RWPE2 (cell line): ENCODE measurements around the gene PDLIM4.

Experiments used
- ATAC-seq: fragments of 200-7000 bp; cut with Tn5 transposase; 3 replicates; pipeline ENCODE4 v1.9.1; 2021; ENCODE audit warnings: low read depth
- DNase-seq: peaks from one replicate; pipeline ENCODE4 v3.0.0-alpha.2; 2020; ENCODE audit warnings: low spot score
- H3K27ac ChIP-seq: fragments of 450-650 bp; 2 replicates; pipeline ENCODE4 v1.5.1; 2017; ENCODE audit warnings: mild to moderate bottlenecking; ENCODE audit not compliant: poor library complexity, severe bottlenecking
- H3K27me3 ChIP-seq: fragments of 250-450 bp; sonication (Bioruptor Pico); 2 replicates; pipeline ENCODE4 v1.5.1; 2021; ENCODE audit warnings: mild to moderate bottlenecking, moderate library complexity; ENCODE audit not compliant: insufficient read depth, poor library complexity, severe bottlenecking
- H3K36me3 ChIP-seq: fragments of 250-450 bp; sonication (Bioruptor Pico); 2 replicates; pipeline ENCODE4 v1.5.1; 2020; ENCODE audit warnings: low read depth, mild to moderate bottlenecking, moderate library complexity
- H3K4me1 ChIP-seq: fragments of 250-450 bp; sonication (Bioruptor Pico); 2 replicates; pipeline ENCODE4 v1.5.1; 2021; ENCODE audit warnings: mild to moderate bottlenecking, moderate library complexity; ENCODE audit not compliant: insufficient read depth, poor library complexity, severe bottlenecking
- H3K4me3 ChIP-seq: fragments of 250-450 bp; sonication (Bioruptor Pico); 2 replicates; pipeline ENCODE4 v1.5.1; 2021; ENCODE audit warnings: mild to moderate bottlenecking, moderate library complexity; ENCODE audit not compliant: severe bottlenecking
- H3K9me3 ChIP-seq: fragments of 250-450 bp; sonication (Bioruptor Pico); 2 replicates; pipeline ENCODE4 v1.5.1; 2021; ENCODE audit warnings: mild to moderate bottlenecking, moderate library complexity; ENCODE audit not compliant: severe bottlenecking
- TF ChIP-seq, protein P1 (sequence below): fragments of 450-650 bp; IDR thresholded peaks from one replicate; pipeline ENCODE4 v1.5.1; 2017; ENCODE audit warnings: mild to moderate bottlenecking, moderate library complexity; ENCODE audit not compliant: poor library complexity, severe bottlenecking

The PDLIM4 gene

DNA sequence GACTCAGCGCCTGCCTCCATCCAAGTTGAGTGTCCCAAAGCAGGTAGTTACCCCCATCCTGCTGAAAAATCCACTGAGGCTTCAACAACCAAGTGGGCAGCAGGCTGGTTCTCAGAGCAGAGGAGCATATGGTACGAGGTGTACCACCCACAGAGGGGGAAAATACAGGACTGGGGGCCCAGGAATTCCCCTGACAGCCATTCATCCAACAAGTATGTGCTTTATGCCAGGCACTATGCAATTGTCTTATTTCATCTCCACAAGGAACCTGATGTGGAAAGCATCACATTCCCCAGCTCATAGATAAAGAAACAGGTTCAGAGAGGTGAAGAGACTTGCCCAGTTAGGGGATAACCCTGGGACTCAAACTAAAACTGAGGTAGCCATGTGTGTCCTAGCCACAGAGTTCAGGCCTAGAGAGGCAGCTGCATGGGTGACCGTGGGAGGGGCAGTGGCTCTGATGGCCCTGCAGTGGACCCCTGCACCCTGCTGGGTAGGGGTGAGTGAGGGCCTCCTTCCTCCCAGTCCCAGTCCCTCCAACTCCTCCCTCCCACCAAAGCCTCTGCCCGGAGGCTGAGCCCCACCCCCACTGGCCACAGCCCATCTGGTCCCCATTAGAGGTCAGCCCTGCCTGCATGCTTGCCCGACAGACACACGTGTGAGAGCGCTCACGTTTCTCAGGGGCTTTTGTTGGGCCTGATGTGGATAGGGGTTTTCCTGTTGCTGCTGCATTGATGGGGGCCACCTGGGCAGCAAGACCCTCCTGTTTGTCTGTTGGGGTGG lies 11.5 kb downstream of the PDLIM4 start:
- ATAC-seq, result no peak
- peaks cover 37% of the 10 kb centered on the region for H3K36me3 ChIP-seq
- DNase-seq, result no peak
- TF ChIP-seq, protein P1, sequence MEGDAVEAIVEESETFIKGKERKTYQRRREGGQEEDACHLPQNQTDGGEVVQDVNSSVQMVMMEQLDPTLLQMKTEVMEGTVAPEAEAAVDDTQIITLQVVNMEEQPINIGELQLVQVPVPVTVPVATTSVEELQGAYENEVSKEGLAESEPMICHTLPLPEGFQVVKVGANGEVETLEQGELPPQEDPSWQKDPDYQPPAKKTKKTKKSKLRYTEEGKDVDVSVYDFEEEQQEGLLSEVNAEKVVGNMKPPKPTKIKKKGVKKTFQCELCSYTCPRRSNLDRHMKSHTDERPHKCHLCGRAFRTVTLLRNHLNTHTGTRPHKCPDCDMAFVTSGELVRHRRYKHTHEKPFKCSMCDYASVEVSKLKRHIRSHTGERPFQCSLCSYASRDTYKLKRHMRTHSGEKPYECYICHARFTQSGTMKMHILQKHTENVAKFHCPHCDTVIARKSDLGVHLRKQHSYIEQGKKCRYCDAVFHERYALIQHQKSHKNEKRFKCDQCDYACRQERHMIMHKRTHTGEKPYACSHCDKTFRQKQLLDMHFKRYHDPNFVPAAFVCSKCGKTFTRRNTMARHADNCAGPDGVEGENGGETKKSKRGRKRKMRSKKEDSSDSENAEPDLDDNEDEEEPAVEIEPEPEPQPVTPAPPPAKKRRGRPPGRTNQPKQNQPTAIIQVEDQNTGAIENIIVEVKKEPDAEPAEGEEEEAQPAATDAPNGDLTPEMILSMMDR, result no peak
- H3K4me3 ChIP-seq, result no peak overlapping the region
- H3K27ac ChIP-seq, result no peak overlapping the region
- H3K4me1 ChIP-seq, result peaks cover 18% of the 10 kb centered on the region
- no peaks in the 10 kb centered on the region for H3K9me3 ChIP-seq
- H3K27me3 ChIP-seq, result no peaks in the 10 kb centered on the region

DNA sequence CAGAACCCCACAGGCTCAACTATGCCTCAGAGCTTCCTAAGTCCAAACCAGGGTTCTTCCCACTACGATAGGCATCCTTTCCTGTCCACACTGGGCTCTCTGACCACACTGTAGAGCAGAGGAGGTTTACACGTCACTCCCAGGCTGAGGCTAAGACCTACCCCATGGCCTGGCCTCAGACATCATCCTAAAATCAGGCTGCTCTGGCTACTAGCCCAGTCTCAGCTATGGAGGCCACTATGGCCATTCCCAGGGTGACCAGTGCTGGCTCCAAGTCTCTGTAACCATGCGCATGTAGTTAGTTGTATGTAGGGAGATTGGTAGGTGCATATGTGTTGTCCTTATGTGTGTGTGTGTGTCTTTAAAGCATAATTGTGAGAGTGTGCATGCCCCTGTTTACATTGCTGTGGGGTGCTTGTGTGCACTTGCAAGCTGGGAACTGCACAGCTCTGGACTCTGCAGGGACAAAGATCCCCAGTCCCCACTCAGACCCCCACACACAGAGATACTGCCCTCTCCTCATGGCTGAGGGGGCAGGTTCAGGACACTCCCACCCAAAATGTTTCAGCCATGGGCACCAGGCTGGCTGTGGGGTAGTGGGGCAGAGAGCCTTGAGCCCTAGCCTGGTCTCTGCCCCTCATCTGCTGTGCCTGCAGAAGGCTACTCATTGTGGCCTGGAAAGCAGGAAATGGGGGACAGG lies 12.3 kb downstream of the PDLIM4 start:
- DNase-seq, result peak; percentile 34
- no peaks in the 10 kb centered on the region for H3K27me3 ChIP-seq
- H3K9me3 ChIP-seq, result no peaks in the 10 kb centered on the region
- no peak for ATAC-seq
- H3K27ac ChIP-seq, result no peak overlapping the region
- peaks cover 37% of the 10 kb centered on the region for H3K36me3 ChIP-seq
- TF ChIP-seq, protein P1, result no peak
- H3K4me3 ChIP-seq, result no peak overlapping the region
- peaks cover 15% of the 10 kb centered on the region for H3K4me1 ChIP-seq

DNA sequence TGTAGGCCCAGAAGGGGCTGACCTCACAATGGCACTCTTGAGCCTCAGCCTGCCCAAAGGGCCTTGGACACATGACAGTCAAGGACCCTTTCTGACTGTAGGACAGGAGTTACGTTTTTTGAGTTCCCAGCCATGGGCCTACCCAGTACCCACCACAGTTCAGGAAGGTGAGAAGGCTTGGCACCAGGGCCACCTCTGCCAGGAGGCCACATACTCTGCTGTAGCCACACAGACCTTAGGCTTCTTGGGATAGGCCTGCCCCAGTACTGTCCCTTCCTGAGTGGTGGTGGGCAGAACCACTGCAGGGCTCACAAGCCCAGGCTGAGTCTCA lies 12.8 kb downstream of the PDLIM4 start:
- no peak overlapping the region for H3K4me3 ChIP-seq
- H3K9me3 ChIP-seq, result no peaks in the 10 kb centered on the region
- ATAC-seq (no peak), DNase-seq (peak; percentile 16)
- H3K36me3 ChIP-seq, result peaks cover 37% of the 10 kb centered on the region
- H3K27ac ChIP-seq, result no peak overlapping the region
- TF ChIP-seq, protein P1, result no peak
- no peaks in the 10 kb centered on the region for H3K27me3 ChIP-seq
- peaks cover 10% of the 10 kb centered on the region for H3K4me1 ChIP-seq

DNA sequence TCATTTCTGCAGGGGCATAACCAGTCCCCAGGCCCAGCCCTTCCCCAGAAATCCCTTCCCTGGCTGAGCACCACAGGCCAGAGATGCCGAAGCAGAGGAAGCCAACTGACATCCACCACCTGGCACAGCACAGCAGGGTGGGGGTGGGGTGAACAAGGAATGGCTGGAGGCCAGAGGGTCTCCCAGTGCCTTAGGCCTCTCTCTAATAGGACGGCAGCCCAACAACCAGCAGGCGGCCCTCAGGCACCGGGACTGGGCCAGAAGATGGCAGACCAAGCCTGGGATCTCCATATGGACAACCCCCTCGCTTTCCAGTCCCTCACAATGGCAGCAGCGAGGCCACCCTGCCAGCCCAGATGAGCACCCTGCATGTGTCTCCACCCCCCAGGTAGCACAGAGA lies 13.2 kb downstream of the PDLIM4 start:
- no peaks in the 10 kb centered on the region for H3K9me3 ChIP-seq
- peaks cover 37% of the 10 kb centered on the region for H3K36me3 ChIP-seq
- peaks cover 6% of the 10 kb centered on the region for H3K4me1 ChIP-seq
- DNase-seq (peak; percentile 64), ATAC-seq (no peak)
- no peak overlapping the region for H3K27ac ChIP-seq
- TF ChIP-seq, protein P1, result no peak
- no peak overlapping the region for H3K4me3 ChIP-seq
- no peaks in the 10 kb centered on the region for H3K27me3 ChIP-seq
